ENCODE results near the gene NKAPL.

GRCh38 chr6:28267695-28268059, 8.6 kb downstream of the NKAPL start:
- no peak for TF ChIP-seq CTCF (IDR thresholded peaks at IDR 0.05; ENCODE audit: low read length)
- no peak for TF ChIP-seq EZH2 (IDR thresholded peaks at IDR 0.05; ENCODE audit: borderline replicate concordance, low read length)
